Measurements from ENCODE around the gene PAQR5.
"Not testable (repeated sequence)": the region's sequence is repeated elsewhere in the genome, so short reads cannot be mapped to it uniquely, and the experiment has no call there.

The PAQR5 gene

GRCh38 chr15:69377216-69377970 lies 78.7 kb downstream of the PAQR5 start:
- Histone ChIP-seq H3K27me3 (ENCODE audit: insufficient read depth, low read length, poor library complexity) (peaks cover 7% of the 10 kb centered on the region), H4K20me1 (ENCODE audit: insufficient read depth, low read length) (no peaks in the 10 kb centered on the region), H3K9me3 (ENCODE audit: insufficient read depth, low read length, severe bottlenecking) (no peaks in the 10 kb centered on the region), H3K4me1 (ENCODE audit: insufficient read depth, low read length) (no peaks in the 10 kb centered on the region), H3K4me3 (ENCODE audit: low read depth in 1 of 2, low read length in 2 of 2) (no peak overlapping the region), H3K4me2 (ENCODE audit: insufficient read depth, low read length) (no peak overlapping the region), H3K36me3 (ENCODE audit: insufficient read depth, low read length) (no peaks in the 10 kb centered on the region), H2AFZ (ENCODE audit: low read depth, low read length) (no peak overlapping the region), H3K27ac (ENCODE audit: low read length) (no peak overlapping the region), H3K9ac (ENCODE audit: low read depth, low read length) (no peak overlapping the region), H3K79me2 (ENCODE audit: insufficient read depth, low read length) (no peaks in the 10 kb centered on the region)
- ATAC-seq (ENCODE audit: insufficient read depth, low read depth) (no peak), DNase-seq (no peak)
- TF ChIP-seq EZH2 (IDR thresholded peaks at IDR 0.05; ENCODE audit: borderline replicate concordance, low read depth, low read length, severe bottlenecking) = no peak

DNA sequence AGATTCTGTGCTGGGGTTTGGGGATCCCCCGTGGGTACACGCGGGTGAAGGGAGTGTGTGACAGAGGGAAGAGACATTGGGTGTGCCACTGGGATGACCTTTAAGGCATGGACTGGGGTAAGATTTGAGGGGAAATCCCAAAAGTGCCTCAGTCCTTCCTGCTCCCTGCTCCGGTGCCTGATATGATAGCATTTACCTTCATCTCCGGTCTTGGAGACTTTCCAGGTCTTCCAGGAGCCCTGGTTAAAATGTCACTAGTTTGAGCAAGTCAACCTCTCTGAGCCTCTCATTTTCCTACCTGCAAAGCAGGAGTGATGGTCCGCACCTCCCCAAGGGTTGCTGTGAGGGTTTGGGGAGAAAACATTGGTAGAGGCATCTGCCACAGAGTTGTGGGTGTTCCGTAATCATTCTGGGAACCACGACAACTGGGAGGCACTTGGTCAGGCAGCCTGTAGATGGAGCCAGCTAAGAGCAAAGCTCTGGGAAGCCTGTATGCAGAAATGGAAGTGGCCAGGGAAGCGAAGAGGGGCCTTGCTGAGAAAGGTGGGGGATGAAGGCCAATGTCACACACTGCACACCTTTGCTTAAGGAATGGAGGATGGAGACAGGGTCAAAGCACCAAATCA lies 81.5 kb downstream of the PAQR5 start:
- TF ChIP-seq, protein P1, sequence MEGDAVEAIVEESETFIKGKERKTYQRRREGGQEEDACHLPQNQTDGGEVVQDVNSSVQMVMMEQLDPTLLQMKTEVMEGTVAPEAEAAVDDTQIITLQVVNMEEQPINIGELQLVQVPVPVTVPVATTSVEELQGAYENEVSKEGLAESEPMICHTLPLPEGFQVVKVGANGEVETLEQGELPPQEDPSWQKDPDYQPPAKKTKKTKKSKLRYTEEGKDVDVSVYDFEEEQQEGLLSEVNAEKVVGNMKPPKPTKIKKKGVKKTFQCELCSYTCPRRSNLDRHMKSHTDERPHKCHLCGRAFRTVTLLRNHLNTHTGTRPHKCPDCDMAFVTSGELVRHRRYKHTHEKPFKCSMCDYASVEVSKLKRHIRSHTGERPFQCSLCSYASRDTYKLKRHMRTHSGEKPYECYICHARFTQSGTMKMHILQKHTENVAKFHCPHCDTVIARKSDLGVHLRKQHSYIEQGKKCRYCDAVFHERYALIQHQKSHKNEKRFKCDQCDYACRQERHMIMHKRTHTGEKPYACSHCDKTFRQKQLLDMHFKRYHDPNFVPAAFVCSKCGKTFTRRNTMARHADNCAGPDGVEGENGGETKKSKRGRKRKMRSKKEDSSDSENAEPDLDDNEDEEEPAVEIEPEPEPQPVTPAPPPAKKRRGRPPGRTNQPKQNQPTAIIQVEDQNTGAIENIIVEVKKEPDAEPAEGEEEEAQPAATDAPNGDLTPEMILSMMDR (IDR thresholded peaks at IDR 0.05; ENCODE audit: borderline replicate concordance, extremely low read depth, low read length, poor library complexity, severe bottlenecking) = peak; percentile 6
- TF ChIP-seq EZH2 (IDR thresholded peaks at IDR 0.05; ENCODE audit: borderline replicate concordance, low read depth, low read length, severe bottlenecking) = no peak

DNA sequence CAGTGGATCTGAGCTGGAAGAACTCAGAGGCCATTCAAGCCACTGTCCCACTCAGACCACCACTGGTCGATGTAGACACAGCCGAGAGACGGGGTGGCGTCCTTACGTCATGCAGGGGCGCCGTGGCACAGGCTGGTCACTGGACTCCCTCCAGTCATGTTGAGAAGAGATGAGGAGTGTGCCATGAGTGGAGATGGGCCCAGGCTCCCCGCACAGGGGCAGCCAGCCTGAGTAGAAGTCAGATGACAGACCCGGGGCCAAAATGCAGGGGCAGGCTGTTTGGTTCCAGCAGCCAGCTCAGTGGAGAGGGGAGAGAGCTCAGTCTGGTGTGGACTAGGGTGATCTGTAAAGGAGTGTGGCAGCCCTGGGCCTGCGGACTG lies 82.0 kb downstream of the PAQR5 start:
- Histone ChIP-seq H4K20me1 (ENCODE audit: insufficient read depth, low read length) (no peaks in the 10 kb centered on the region), H3K79me2 (ENCODE audit: insufficient read depth, low read length) (no peaks in the 10 kb centered on the region), H3K4me3 (ENCODE audit: low read depth in 1 of 2, low read length in 2 of 2) (no peak overlapping the region), H3K4me1 (ENCODE audit: insufficient read depth, low read length) (no peaks in the 10 kb centered on the region), H3K9ac (ENCODE audit: low read depth, low read length) (no peak overlapping the region), H3K27me3 (ENCODE audit: insufficient read depth, low read length, poor library complexity) (peaks cover 7% of the 10 kb centered on the region), H3K9me3 (ENCODE audit: insufficient read depth, low read length, severe bottlenecking) (no peaks in the 10 kb centered on the region), H3K27ac (ENCODE audit: low read length) (no peak overlapping the region), H3K36me3 (ENCODE audit: insufficient read depth, low read length) (no peaks in the 10 kb centered on the region), H2AFZ (ENCODE audit: low read depth, low read length) (no peak overlapping the region), H3K4me2 (ENCODE audit: insufficient read depth, low read length) (no peak overlapping the region)
- no peak for TF ChIP-seq EZH2 (IDR thresholded peaks at IDR 0.05; ENCODE audit: borderline replicate concordance, low read depth, low read length, severe bottlenecking)
- TF ChIP-seq, protein P1 (IDR thresholded peaks at IDR 0.05; ENCODE audit: borderline replicate concordance, extremely low read depth, low read length, poor library complexity, severe bottlenecking) = no peak
- ATAC-seq (ENCODE audit: insufficient read depth, low read depth) (no peak), DNase-seq (no peak)

More for the DNA sequence above, 81.5 kb downstream of the PAQR5 start:
- ATAC-seq (ENCODE audit: insufficient read depth, low read depth) = no peak
- no peak for DNase-seq
- Histone ChIP-seq H3K4me2 (ENCODE audit: insufficient read depth, low read length) (no peak overlapping the region), H3K27me3 (ENCODE audit: insufficient read depth, low read length, poor library complexity) (peaks cover 7% of the 10 kb centered on the region), H3K4me3 (ENCODE audit: low read depth in 1 of 2, low read length in 2 of 2) (no peak overlapping the region), H3K36me3 (ENCODE audit: insufficient read depth, low read length) (no peaks in the 10 kb centered on the region), H3K4me1 (ENCODE audit: insufficient read depth, low read length) (no peaks in the 10 kb centered on the region), H3K9me3 (ENCODE audit: insufficient read depth, low read length, severe bottlenecking) (no peaks in the 10 kb centered on the region), H3K27ac (ENCODE audit: low read length) (no peak overlapping the region), H4K20me1 (ENCODE audit: insufficient read depth, low read length) (no peaks in the 10 kb centered on the region), H2AFZ (ENCODE audit: low read depth, low read length) (no peak overlapping the region), H3K9ac (ENCODE audit: low read depth, low read length) (no peak overlapping the region), H3K79me2 (ENCODE audit: insufficient read depth, low read length) (no peaks in the 10 kb centered on the region)

GRCh38 chr15:69382176-69382575 lies 83.5 kb downstream of the PAQR5 start:
- ATAC-seq (ENCODE audit: insufficient read depth, low read depth); H3K27ac ChIP-seq (ENCODE audit: low read length); H3K4me3 ChIP-seq (ENCODE audit: low read depth in 1 of 2, low read length in 2 of 2); H3K4me1 ChIP-seq (ENCODE audit: insufficient read depth, low read length); H3K9me3 ChIP-seq (ENCODE audit: insufficient read depth, low read length, severe bottlenecking); H2AFZ ChIP-seq (ENCODE audit: low read depth, low read length); H3K4me2 ChIP-seq (ENCODE audit: insufficient read depth, low read length); H4K20me1 ChIP-seq (ENCODE audit: insufficient read depth, low read length); H3K79me2 ChIP-seq (ENCODE audit: insufficient read depth, low read length); H3K27me3 ChIP-seq (ENCODE audit: insufficient read depth, low read length, poor library complexity); H3K9ac ChIP-seq (ENCODE audit: low read depth, low read length); H3K36me3 ChIP-seq (ENCODE audit: insufficient read depth, low read length); DNase-seq: not testable (repeated sequence)

DNA sequence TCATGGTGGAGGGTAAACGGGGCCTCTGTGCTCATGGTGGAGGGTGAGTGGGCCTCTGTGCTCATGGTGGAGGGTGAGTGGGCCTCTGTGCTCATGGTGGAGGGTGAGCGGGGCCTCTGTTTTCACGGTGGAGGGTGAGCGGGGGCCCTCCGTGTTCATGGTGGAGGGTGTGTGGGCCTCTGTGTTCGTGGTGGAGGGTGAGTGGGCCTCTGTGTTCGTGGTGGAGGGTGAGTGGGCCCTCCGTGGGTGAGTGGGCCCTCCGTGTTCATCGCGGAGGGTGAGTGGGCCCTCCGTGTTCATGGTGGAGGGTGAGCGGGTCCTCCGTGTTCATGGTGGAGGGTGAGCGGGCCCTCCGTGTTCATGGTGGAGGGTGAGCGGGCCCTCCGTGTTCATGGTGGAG lies 85.4 kb downstream of the PAQR5 start:
- H3K9ac ChIP-seq (ENCODE audit: low read depth, low read length); ATAC-seq (ENCODE audit: insufficient read depth, low read depth); H3K4me3 ChIP-seq (ENCODE audit: low read depth in 1 of 2, low read length in 2 of 2); H3K4me1 ChIP-seq (ENCODE audit: insufficient read depth, low read length); DNase-seq; H3K36me3 ChIP-seq (ENCODE audit: insufficient read depth, low read length); H3K79me2 ChIP-seq (ENCODE audit: insufficient read depth, low read length); H3K4me2 ChIP-seq (ENCODE audit: insufficient read depth, low read length); H3K27me3 ChIP-seq (ENCODE audit: insufficient read depth, low read length, poor library complexity); H3K27ac ChIP-seq (ENCODE audit: low read length); H2AFZ ChIP-seq (ENCODE audit: low read depth, low read length); H3K9me3 ChIP-seq (ENCODE audit: insufficient read depth, low read length, severe bottlenecking); H4K20me1 ChIP-seq (ENCODE audit: insufficient read depth, low read length): not testable (repeated sequence)

All from DND-41 (cell line).